Trophoblast cell (in vitro differentiated cells and primary cell): ENCODE data around the gene PISD. TPM values are rescaled to one million over a fixed set of nuclear protein-coding genes. Genes with fewer than 3 reads are reported as not detected.
"Not testable (repeated sequence)": the region's sequence is repeated elsewhere in the genome, so short reads cannot be mapped to it uniquely, and the experiment has no call there.

ENCODE experiments used
- DNase-seq, 2 donors: peaks; one replicate each; pipeline ENCODE4 v3.0.0-alpha.2; 2016
- H2AFZ ChIP-seq: 2 replicates; pipeline ENCODE4 v1.6.1; 2013; ENCODE audit warnings: low read length, moderate library complexity, mild to moderate bottlenecking; ENCODE audit not compliant: insufficient read depth, poor library complexity
- H2AK5ac ChIP-seq: 2 replicates; pipeline ENCODE4 v1.6.1; 2013; ENCODE audit warnings: mild to moderate bottlenecking, low read length
- H2BK120ac ChIP-seq: 2 replicates; pipeline ENCODE4 v1.6.1; 2013; ENCODE audit warnings: low read length, mild to moderate bottlenecking, moderate library complexity; ENCODE audit not compliant: insufficient read depth, poor library complexity
- H2BK12ac ChIP-seq: 2 replicates; pipeline ENCODE4 v1.6.1; 2013; ENCODE audit warnings: mild to moderate bottlenecking, low read length, moderate library complexity
- H2BK5ac ChIP-seq: 2 replicates; pipeline ENCODE4 v1.6.1; 2013; ENCODE audit warnings: low read length, low read depth, moderate library complexity, mild to moderate bottlenecking; ENCODE audit not compliant: poor library complexity
- H3K14ac ChIP-seq: 2 replicates; pipeline ENCODE4 v1.6.1; 2013; ENCODE audit warnings: mild to moderate bottlenecking, low read length
- H3K18ac ChIP-seq: 2 replicates; pipeline ENCODE4 v1.6.1; 2013; ENCODE audit warnings: mild to moderate bottlenecking, low read length
- H3K23ac ChIP-seq: 2 replicates; pipeline ENCODE4 v1.6.1; 2013; ENCODE audit warnings: low read length
- H3K27ac ChIP-seq: 2 replicates; pipeline ENCODE4 v1.5.1; 2013; ENCODE audit warnings: low read depth, mild to moderate bottlenecking, inconsistent platforms, low read length, moderate library complexity
- H3K27me3 ChIP-seq: 2 replicates; pipeline ENCODE4 v1.6.1; 2013; ENCODE audit warnings: inconsistent platforms, mild to moderate bottlenecking, low read length, moderate library complexity; ENCODE audit not compliant: insufficient read depth
- H3K36me3 ChIP-seq, 2 experiments: 1 replicate in 1 of 2; 2 replicates in 1 of 2; pipeline ENCODE4 v1.6.1; 2013; ENCODE audit warnings: low read length in 2 of 2, mild to moderate bottlenecking in 2 of 2, moderate library complexity in 1 of 2; ENCODE audit not compliant: insufficient read depth in 2 of 2, control insufficient read depth in 1 of 2
- H3K4ac ChIP-seq: 2 replicates; pipeline ENCODE4 v1.6.1; 2013; ENCODE audit warnings: low read depth, mild to moderate bottlenecking, low read length, moderate library complexity
- H3K4me1 ChIP-seq, 2 experiments: 1 replicate in 1 of 2; 2 replicates in 1 of 2; pipeline ENCODE4 v1.6.1; 2013; ENCODE audit warnings: low read length in 2 of 2, mild to moderate bottlenecking in 2 of 2, moderate library complexity in 1 of 2; ENCODE audit not compliant: insufficient read depth in 2 of 2, control insufficient read depth in 1 of 2
- H3K4me2 ChIP-seq: 2 replicates; pipeline ENCODE4 v1.6.1; 2013; ENCODE audit warnings: inconsistent platforms, mild to moderate bottlenecking, low read length, moderate library complexity
- H3K4me3 ChIP-seq: 2 replicates; pipeline ENCODE4 v1.5.1; 2013; ENCODE audit warnings: mild to moderate bottlenecking, low read depth, low read length, inconsistent platforms
- H3K79me1 ChIP-seq: one replicate; pipeline ENCODE4 v1.6.1; 2013; ENCODE audit warnings: low read length
- H3K79me2 ChIP-seq: 2 replicates; pipeline ENCODE4 v1.6.1; 2013; ENCODE audit warnings: low read length, mild to moderate bottlenecking; ENCODE audit not compliant: control insufficient read depth, insufficient read depth, poor library complexity
- H3K9ac ChIP-seq: 2 replicates; pipeline ENCODE4 v1.6.1; 2013; ENCODE audit warnings: mild to moderate bottlenecking, low read length
- H3K9me3 ChIP-seq: 2 replicates; pipeline ENCODE4 v1.6.1; 2013; ENCODE audit warnings: low read depth, mild to moderate bottlenecking, control low read depth, inconsistent platforms, low read length; ENCODE audit not compliant: insufficient read depth
- H4K12ac ChIP-seq: 2 replicates; pipeline ENCODE4 v1.6.1; 2013; ENCODE audit warnings: low read depth, mild to moderate bottlenecking, low read length, moderate library complexity
- H4K8ac ChIP-seq: 2 replicates; pipeline ENCODE4 v1.6.1; 2013; ENCODE audit warnings: low read depth, mild to moderate bottlenecking, low read length, moderate library complexity
- H4K91ac ChIP-seq: one replicate; pipeline ENCODE4 v1.6.1; 2013; ENCODE audit warnings: low read depth, mild to moderate bottlenecking, low read length, moderate library complexity
- WGBS: extraction: QIAGEN DNeasy Blood & Tissue Kit; methylation state at CpG from one replicate; pipeline ENCODE4 v1.1.7; 2013; ENCODE audit warnings: missing lambda C conversion rate; ENCODE audit not compliant: insufficient read length, insufficient coverage; ENCODE audit errors: extremely low coverage; 5-methylcytosine and 5-hydroxymethylcytosine counted together
- polyA plus RNA-seq: library from polyadenylated mRNA; stranded (reverse); fragments of 200-250 nt; gene quantifications from 2 replicates; pipeline ENCODE4 v1.2.3, GENCODE V29; 2013

Gene PISD
- polyA plus RNA-seq, result 26.1 and 26.7 TPM in 2 replicates

DNA sequence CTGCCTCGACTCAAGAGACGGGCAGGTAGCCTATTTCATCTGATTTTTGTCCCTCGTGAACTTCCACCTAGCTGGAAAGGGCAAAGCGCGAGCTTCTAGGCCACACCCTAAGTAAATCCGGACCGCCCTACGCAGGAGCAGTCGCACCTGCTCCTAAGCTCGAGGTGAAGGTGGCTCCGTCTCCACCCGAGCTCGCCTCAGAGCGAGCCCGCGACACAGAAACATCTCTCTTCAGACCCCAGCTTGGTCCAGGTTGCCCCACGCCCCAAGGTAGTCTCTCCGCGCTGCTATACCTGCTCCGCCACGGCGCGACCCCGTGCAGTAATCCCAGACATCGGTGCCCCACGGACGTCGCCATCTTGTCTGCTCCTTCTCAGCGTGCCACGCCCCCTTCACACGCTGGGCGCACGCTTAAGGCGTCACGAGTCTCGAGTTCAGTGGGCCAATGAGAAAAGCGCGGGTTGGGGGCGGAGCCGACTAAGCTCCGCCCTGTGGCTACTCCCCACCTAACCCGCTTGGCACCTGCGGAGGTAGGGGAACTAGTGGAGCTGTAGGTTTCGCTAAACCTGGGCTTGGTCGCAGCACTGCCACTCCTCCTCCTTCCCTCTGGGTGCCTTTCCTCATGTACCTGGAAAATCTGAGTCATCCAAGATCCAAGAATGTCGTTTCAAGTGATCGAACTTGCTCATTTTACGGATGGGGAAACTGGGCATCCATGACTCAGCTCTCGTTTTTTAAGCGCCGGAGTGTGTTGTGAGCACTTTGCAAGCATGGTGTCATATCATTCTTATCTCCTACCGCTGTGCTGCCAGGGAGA, at the start of gene PISD:
Gene PISD (minus strand): TSS at position 365 of the 817 bp plus-strand sequence. CDS start 7 bp downstream, at position 358.
- Histone ChIP-seq H3K27me3 (no peaks in the 10 kb centered on the region), H3K36me3 (no peaks in the 10 kb centered on the region), H2BK12ac (no peak within 1 kb of the TSS), H2AK5ac (peak within 1 kb of the TSS; percentile 52), H3K27ac (peak within 1 kb of the TSS; percentile 9), H3K4me1 (peaks cover 6 to 14% of the 10 kb centered on the region in 2 experiments), H4K91ac (peak within 1 kb of the TSS; percentile 67), H3K23ac (no peak within 1 kb of the TSS), H3K79me1 (no peaks in the 10 kb centered on the region), H3K4me3 (peak within 1 kb of the TSS; percentile 97), H3K18ac (peak within 1 kb of the TSS; percentile 27), H2BK5ac (no peak within 1 kb of the TSS), H3K9me3 (no peaks in the 10 kb centered on the region), H3K9ac (peak within 1 kb of the TSS; percentile 75), H4K12ac (peak within 1 kb of the TSS; percentile 46), H3K4me2 (peak within 1 kb of the TSS; percentile 63), H3K79me2 (peaks cover 7% of the 10 kb centered on the region), H4K8ac (peak within 1 kb of the TSS; percentile 90), H3K4ac (peak within 1 kb of the TSS; percentile 21), H2AFZ (peak within 1 kb of the TSS; percentile 74), H2BK120ac (peak within 1 kb of the TSS; percentile 20), H3K14ac (peak within 1 kb of the TSS; percentile 40)
- no CpG with 5 or more reads among the region's 52 CpGs for WGBS
- peak; percentile 99 to 100 for DNase-seq

DNA sequence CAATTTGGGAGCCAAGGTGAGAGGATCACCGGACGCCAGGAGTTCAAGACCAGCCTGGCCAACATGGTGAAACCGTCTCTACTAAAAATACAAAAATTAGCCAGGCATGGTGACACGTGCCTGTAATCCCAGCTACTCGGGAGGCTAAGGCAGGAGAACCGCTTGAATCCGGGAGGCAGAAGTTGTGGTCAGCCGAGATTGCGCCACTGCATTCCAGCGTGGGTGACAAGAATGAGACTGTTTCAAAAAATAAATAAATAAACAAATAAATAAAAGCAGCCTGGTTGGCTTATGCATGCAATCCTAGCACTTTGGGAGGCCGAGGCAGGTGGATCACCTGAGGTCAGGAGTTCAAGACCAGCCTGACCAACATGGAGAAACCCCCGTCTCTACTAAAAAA, 49.2 kb upstream of the PISD start:
- not testable (repeated sequence) for H2BK12ac ChIP-seq, H4K8ac ChIP-seq, H4K91ac ChIP-seq, H3K4me2 ChIP-seq, H3K14ac ChIP-seq, H4K12ac ChIP-seq, H3K9me3 ChIP-seq, H3K4me1 ChIP-seq, H3K79me2 ChIP-seq, H3K79me1 ChIP-seq, H3K4me3 ChIP-seq, H2BK5ac ChIP-seq, H3K9ac ChIP-seq, H3K27ac ChIP-seq, H3K27me3 ChIP-seq, H2AFZ ChIP-seq, H3K4ac ChIP-seq, H3K18ac ChIP-seq, H2BK120ac ChIP-seq, H2AK5ac ChIP-seq, H3K23ac ChIP-seq
- peaks cover 29 to 51% of the 10 kb centered on the region in 2 experiments for H3K36me3 ChIP-seq
- DNase-seq, result peak; percentile 45 to 58
- WGBS, result no CpG with 5 or more reads among the region's 12 CpGs

DNA sequence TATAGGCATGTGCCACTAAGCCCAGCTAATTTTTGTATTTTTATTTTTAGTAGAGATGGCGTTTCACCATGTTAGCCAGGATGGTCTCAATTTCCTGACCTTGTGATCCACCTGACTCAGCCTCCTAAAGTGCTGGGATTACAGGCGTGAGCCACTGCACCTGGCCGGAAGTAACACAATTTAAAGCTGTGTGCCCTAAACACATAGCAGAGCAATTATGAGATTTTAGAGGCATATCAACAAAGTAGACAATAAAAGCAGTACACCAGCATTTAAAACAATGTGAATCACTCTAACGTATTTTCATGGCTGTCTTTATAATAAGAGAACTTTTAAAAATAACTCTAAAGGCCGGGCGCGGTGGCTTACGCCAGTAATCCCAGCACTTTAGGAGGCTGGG, 45.5 kb upstream of the PISD start:
- Histone ChIP-seq H3K4me3 (no peak overlapping the region), H3K79me2 (no peaks in the 10 kb centered on the region), H4K12ac (no peak overlapping the region), H4K8ac (no peak overlapping the region), H3K4me1 (no peaks in the 10 kb centered on the region), H2BK120ac (no peak overlapping the region), H2AK5ac (no peak overlapping the region), H3K79me1 (no peaks in the 10 kb centered on the region), H3K9ac (no peak overlapping the region), H3K36me3 (peaks cover 38 to 39% of the 10 kb centered on the region in 2 experiments), H2BK5ac (no peak overlapping the region), H3K18ac (no peak overlapping the region), H3K14ac (no peak overlapping the region), H3K27me3 (no peaks in the 10 kb centered on the region), H2AFZ (no peak overlapping the region), H2BK12ac (no peak overlapping the region), H3K4me2 (no peak overlapping the region), H3K9me3 (no peaks in the 10 kb centered on the region), H3K4ac (no peak overlapping the region), H4K91ac (no peak overlapping the region), H3K27ac (no peak overlapping the region), H3K23ac (no peak overlapping the region)
- no peak for DNase-seq
- no CpG with 5 or more reads among the region's 8 CpGs for WGBS

DNA sequence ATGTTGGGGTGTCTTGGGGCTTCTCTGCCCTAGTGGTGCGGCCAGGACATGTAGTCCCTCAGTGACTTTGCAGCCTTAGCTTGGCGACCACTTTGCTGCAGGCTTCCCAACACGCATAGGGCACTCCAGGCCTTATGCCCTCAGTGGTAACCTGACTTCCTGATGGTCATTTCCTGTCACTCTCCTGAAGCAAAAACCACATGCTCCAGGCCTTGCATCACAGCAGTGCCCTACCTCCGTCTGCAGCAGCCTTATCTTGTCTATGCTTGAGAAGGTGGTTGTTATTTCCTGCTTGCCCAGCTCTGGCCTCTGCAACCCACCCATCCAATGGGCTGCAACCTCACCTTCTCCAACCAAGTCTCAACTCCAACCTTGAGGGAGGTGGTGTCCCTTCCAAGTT, 33.4 kb upstream of the PISD start:
- no peak overlapping the region for H3K4me2 ChIP-seq
- H2AK5ac ChIP-seq, result no peak overlapping the region
- no peaks in the 10 kb centered on the region for H3K79me2 ChIP-seq
- no peaks in the 10 kb centered on the region for H3K27me3 ChIP-seq
- no peak for DNase-seq
- H2AFZ ChIP-seq, result no peak overlapping the region
- H3K4me1 ChIP-seq, result no peaks in the 10 kb centered on the region
- no peak overlapping the region for H3K14ac ChIP-seq
- no peak overlapping the region for H2BK5ac ChIP-seq
- no peaks in the 10 kb centered on the region for H3K9me3 ChIP-seq
- no peak overlapping the region for H2BK12ac ChIP-seq
- H3K36me3 ChIP-seq, result peaks cover 28 to 29% of the 10 kb centered on the region in 2 experiments
- H3K79me1 ChIP-seq, result no peaks in the 10 kb centered on the region
- no peak overlapping the region for H4K91ac ChIP-seq
- no peak overlapping the region for H4K8ac ChIP-seq
- no peak overlapping the region for H3K4ac ChIP-seq
- WGBS, result no CpG with 5 or more reads among the region's 4 CpGs
- no peak overlapping the region for H4K12ac ChIP-seq
- H3K18ac ChIP-seq, result no peak overlapping the region
- H2BK120ac ChIP-seq, result no peak overlapping the region
- H3K23ac ChIP-seq, result no peak overlapping the region
- H3K9ac ChIP-seq, result no peak overlapping the region
- no peak overlapping the region for H3K4me3 ChIP-seq
- no peak overlapping the region for H3K27ac ChIP-seq
